GM12892 (cell line): ENCODE measurements around the gene GPR12.

Source experiments
- POLR2A ChIP-seq: IDR thresholded peaks from 2 replicates; pipeline ENCODE4 v1.6.1; 2011; ENCODE audit warnings: low read depth, low read length, control low read depth
- POLR2AphosphoS5 ChIP-seq: IDR thresholded peaks from 2 replicates; pipeline ENCODE4 v1.6.1; 2011; ENCODE audit warnings: low read depth, low read length, control low read depth
- TAF1 ChIP-seq: IDR thresholded peaks from 2 replicates; pipeline ENCODE4 v1.6.1; 2011; ENCODE audit warnings: low read depth, mild to moderate bottlenecking, control low read depth, low read length, borderline replicate concordance

GRCh38 chr13:26780411-26780810 lies 19.8 kb upstream of the GPR12 start:
- no peak for TF ChIP-seq POLR2AphosphoS5
- TF ChIP-seq POLR2A: no peak
- TF ChIP-seq TAF1: no peak
